BE2C (cell line): Measurements from ENCODE around the gene ASIC2.

Experiments
- DNase-seq: peaks from one replicate; pipeline ENCODE4 v3.0.0-alpha.2; 2020
- H3K27me3 ChIP-seq: fragments of 250-450 bp; sonication (Bioruptor Pico); 2 replicates; pipeline ENCODE4 v1.5.1; 2020; ENCODE audit warnings: mild to moderate bottlenecking
- H3K36me3 ChIP-seq: fragments of 250-450 bp; sonication (Bioruptor Pico); 2 replicates; pipeline ENCODE4 v1.5.1; 2020; ENCODE audit warnings: mild to moderate bottlenecking
- H3K4me1 ChIP-seq: fragments of 250-450 bp; sonication (Bioruptor Pico); 2 replicates; pipeline ENCODE4 v1.5.1; 2020
- H3K4me3 ChIP-seq: 2 replicates; pipeline ENCODE4 v1.5.1; 2011; ENCODE audit warnings: low read depth, low read length
- H3K9me3 ChIP-seq: fragments of 250-450 bp; sonication (Bioruptor Pico); 2 replicates; pipeline ENCODE4 v1.5.1; 2020
- TF ChIP-seq, protein P1 (sequence below): IDR thresholded peaks from 2 replicates; pipeline ENCODE4 v1.5.1; 2012; ENCODE audit warnings: mild to moderate bottlenecking, low read depth, low read length

Gene ASIC2

DNA sequence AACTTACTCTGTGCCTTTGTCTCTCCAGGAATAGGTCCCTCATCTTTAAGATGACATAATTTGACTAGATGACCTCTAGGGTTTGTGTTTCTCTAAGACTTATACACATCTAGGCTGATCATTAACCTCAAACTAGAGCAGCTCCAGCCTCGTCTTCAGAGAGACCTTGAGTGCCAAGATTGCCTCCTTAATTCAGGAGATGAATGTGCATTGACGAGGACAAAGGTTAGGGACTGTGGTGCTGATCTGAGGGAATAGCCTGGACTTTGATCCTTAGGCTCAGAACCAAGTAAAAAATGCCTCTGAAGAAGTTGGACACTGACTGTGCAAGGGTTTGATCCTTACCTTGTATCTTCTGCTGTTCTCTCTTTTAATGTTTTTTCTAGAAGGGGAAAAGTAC, 17.2 kb upstream of the ASIC2 start:
- no peak for DNase-seq
- Histone ChIP-seq H3K4me3 (no peak overlapping the region), H3K9me3 (no peaks in the 10 kb centered on the region; the same call in 1 of the 2 replicates), H3K36me3 (no peaks in the 10 kb centered on the region), H3K27me3 (peaks cover 22% of the 10 kb centered on the region), H3K4me1 (no peaks in the 10 kb centered on the region)
- TF ChIP-seq, protein P1, sequence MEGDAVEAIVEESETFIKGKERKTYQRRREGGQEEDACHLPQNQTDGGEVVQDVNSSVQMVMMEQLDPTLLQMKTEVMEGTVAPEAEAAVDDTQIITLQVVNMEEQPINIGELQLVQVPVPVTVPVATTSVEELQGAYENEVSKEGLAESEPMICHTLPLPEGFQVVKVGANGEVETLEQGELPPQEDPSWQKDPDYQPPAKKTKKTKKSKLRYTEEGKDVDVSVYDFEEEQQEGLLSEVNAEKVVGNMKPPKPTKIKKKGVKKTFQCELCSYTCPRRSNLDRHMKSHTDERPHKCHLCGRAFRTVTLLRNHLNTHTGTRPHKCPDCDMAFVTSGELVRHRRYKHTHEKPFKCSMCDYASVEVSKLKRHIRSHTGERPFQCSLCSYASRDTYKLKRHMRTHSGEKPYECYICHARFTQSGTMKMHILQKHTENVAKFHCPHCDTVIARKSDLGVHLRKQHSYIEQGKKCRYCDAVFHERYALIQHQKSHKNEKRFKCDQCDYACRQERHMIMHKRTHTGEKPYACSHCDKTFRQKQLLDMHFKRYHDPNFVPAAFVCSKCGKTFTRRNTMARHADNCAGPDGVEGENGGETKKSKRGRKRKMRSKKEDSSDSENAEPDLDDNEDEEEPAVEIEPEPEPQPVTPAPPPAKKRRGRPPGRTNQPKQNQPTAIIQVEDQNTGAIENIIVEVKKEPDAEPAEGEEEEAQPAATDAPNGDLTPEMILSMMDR, result no peak

DNA sequence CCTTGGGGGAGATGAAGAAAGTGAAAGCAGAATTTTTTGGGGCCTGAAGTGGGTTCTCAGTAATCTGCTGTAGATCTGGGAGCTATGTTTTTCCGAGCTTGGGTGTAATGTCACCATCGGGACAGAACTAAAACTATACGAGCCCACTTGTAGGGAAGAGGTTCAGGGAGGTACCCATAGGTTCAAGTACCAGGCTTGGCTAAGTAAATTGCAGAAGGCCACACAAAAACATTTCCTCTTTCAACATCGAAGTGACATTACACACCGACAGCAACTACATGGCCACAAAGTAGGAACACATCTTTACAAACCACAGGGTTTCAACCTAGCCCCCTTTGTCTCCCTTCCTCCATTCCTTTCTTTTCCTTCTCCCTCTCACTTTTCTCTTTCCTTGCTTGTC, 10.2 kb upstream of the ASIC2 start:
- no peaks in the 10 kb centered on the region for H3K36me3 ChIP-seq
- no peak for DNase-seq
- no peak overlapping the region for H3K4me3 ChIP-seq
- TF ChIP-seq, protein P1, result no peak
- no peaks in the 10 kb centered on the region; the same call in 1 of the 2 replicates for H3K9me3 ChIP-seq
- peaks cover 31% of the 10 kb centered on the region for H3K27me3 ChIP-seq
- H3K4me1 ChIP-seq, result no peaks in the 10 kb centered on the region

DNA sequence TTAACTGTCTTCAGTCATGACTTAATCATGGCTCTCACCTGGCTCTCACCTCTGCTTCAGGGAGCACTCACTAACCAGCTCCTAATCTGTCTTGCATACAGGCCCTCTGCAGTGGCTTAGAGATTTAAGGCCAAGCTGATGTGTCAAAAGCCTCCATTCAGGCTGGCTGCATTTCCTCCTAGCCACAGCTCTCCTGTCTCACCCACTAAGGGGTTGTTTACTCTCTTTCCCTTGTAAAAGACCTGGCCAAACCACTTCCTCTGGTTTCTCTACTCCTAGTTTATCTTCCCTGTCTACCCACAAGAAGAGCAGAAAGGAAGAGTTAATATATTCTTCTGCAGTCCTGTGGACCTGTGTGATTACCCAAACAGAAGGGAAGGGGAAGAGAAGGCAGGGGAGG, 9.3 kb upstream of the ASIC2 start:
- no peaks in the 10 kb centered on the region for H3K36me3 ChIP-seq

DNA sequence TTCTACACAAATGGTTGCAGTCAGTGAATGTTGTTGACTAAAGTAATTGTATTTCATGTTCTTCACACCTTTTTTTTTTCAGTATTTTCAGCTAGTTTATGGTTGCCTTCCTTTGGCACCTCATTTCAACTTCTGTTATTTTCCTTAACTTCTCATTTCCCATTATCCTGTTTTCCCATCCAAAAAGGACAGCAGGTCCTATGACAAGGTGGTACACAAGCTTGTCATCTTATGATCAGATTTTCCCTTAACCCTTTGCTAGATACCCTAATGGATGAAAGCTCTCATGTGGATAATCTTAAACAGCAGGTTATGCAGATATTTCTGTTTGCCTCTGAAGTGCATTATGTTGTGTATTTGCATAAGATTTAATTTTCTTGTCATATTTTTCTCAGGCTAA, 7.1 kb upstream of the ASIC2 start:
- H3K36me3 ChIP-seq, result no peaks in the 10 kb centered on the region
- TF ChIP-seq, protein P1, result no peak
- H3K4me1 ChIP-seq, result no peaks in the 10 kb centered on the region
- peaks cover 17% of the 10 kb centered on the region for H3K27me3 ChIP-seq
- no peak for DNase-seq
- no peaks in the 10 kb centered on the region for H3K9me3 ChIP-seq
- no peak overlapping the region for H3K4me3 ChIP-seq

More for the DNA sequence above, 9.3 kb upstream of the ASIC2 start:
- H3K4me3 ChIP-seq, result no peak overlapping the region
- H3K9me3 ChIP-seq, result no peaks in the 10 kb centered on the region
- TF ChIP-seq, protein P1, result no peak
- H3K4me1 ChIP-seq, result no peaks in the 10 kb centered on the region
- peaks cover 29% of the 10 kb centered on the region for H3K27me3 ChIP-seq
- DNase-seq, result no peak

DNA sequence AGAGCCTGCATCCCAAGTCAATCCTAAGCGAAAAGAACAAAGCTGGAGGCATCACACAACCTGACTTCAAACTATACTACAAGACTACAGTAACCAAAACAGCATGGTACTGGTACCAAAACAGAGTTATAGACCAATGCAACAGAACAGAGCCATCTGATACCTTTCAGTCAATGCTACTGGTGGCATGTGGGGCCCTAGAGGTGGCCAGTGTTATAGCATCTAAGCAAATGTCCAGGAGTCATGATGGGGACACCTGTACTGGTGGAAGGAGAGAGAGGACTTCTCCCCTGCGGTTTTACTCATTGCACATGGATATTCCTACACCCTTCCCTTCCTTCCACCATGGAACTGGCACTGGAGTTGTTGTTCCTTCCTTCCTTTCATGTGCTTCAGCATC, 6.0 kb upstream of the ASIC2 start:
- TF ChIP-seq, protein P1, result peak; percentile 18; the same call in 1 of the 2 replicates
- H3K4me1 ChIP-seq, result no peaks in the 10 kb centered on the region

DNA sequence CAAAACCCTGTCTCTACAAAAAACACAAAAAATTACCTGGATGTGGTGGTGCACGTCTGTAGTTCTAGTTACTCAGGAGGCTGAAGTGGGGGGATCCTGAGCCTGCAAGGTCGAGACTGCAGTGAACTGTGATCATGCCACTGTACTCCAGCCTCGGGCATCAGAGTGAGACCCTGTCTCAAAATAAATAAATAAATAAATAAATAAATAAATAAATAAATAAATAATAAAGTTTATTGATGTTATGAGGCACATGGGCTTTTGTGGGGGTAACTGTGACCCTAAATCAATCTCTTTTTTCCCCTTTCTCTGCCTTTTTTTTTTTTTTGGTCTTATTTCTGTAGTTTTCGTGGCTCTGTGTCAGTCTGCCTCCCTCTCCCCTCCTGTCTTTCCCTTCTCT, 4.5 kb upstream of the ASIC2 start:
- no peak overlapping the region for H3K4me3 ChIP-seq

More for the DNA sequence above, 6.0 kb upstream of the ASIC2 start:
- Histone ChIP-seq H3K9me3 (no peaks in the 10 kb centered on the region), H3K4me3 (no peak overlapping the region), H3K27me3 (peaks cover 15% of the 10 kb centered on the region), H3K36me3 (no peaks in the 10 kb centered on the region)
- no peak for DNase-seq

More for the DNA sequence above, 4.5 kb upstream of the ASIC2 start:
- TF ChIP-seq, protein P1, result no peak
- no peak for DNase-seq
- peaks cover 21% of the 10 kb centered on the region for H3K27me3 ChIP-seq
- H3K4me1 ChIP-seq, result no peaks in the 10 kb centered on the region
- H3K9me3 ChIP-seq, result no peaks in the 10 kb centered on the region
- no peaks in the 10 kb centered on the region for H3K36me3 ChIP-seq
